Mesendoderm (in vitro differentiated cells): ENCODE data around the gene USP48.

ENCODE experiments used
- DNase-seq: peaks from one replicate; pipeline ENCODE4 v3.0.0; 2013
- H2AK5ac ChIP-seq: 2 replicates; pipeline ENCODE4 v1.6.1; 2013; ENCODE audit warnings: low read length, inconsistent platforms
- H2BK120ac ChIP-seq: 2 replicates; pipeline ENCODE4 v1.6.1; 2013; ENCODE audit warnings: low read depth, mild to moderate bottlenecking, low read length, moderate library complexity, mixed read lengths
- H2BK15ac ChIP-seq: replicated peaks from 2 replicates; pipeline ENCODE4 v1.6.1; 2013; ENCODE audit warnings: low read depth, mild to moderate bottlenecking, moderate library complexity
- H2BK5ac ChIP-seq: 2 replicates; pipeline ENCODE4 v1.6.1; 2013; ENCODE audit warnings: low read length, inconsistent platforms
- H3K18ac ChIP-seq: 2 replicates; pipeline ENCODE4 v1.6.1; 2013; ENCODE audit warnings: mild to moderate bottlenecking, low read length, mixed read lengths
- H3K23ac ChIP-seq: one replicate; pipeline ENCODE4 v1.6.1; 2013; ENCODE audit warnings: low read length
- H3K27ac ChIP-seq: 2 replicates; pipeline ENCODE4 v1.5.1; 2013; ENCODE audit warnings: low read depth, mild to moderate bottlenecking, inconsistent platforms, low read length, moderate library complexity
- H3K27me3 ChIP-seq: 2 replicates; pipeline ENCODE4 v1.6.1; 2013; ENCODE audit warnings: low read length, control low read depth, mild to moderate bottlenecking, inconsistent platforms; ENCODE audit not compliant: insufficient read depth, poor library complexity
- H3K36me3 ChIP-seq: 2 replicates; pipeline ENCODE4 v1.6.1; 2013; ENCODE audit warnings: low read length, inconsistent platforms; ENCODE audit not compliant: control insufficient read depth, insufficient read depth
- H3K4ac ChIP-seq: one replicate; pipeline ENCODE4 v1.6.1; 2013; ENCODE audit warnings: low read depth, mild to moderate bottlenecking, low read length, moderate library complexity
- H3K4me1 ChIP-seq: 2 replicates; pipeline ENCODE4 v1.6.1; 2013; ENCODE audit warnings: low read depth, low read length, inconsistent platforms; ENCODE audit not compliant: control insufficient read depth
- H3K4me2 ChIP-seq: 2 replicates; pipeline ENCODE4 v1.6.1; 2013; ENCODE audit warnings: low read length
- H3K4me3 ChIP-seq: 2 replicates; pipeline ENCODE4 v1.5.1; 2013; ENCODE audit warnings: mild to moderate bottlenecking, low read length
- H3K56ac ChIP-seq: one replicate; pipeline ENCODE4 v1.6.1; 2013; ENCODE audit warnings: low read length
- H3K79me1 ChIP-seq: 2 replicates; pipeline ENCODE4 v1.6.1; 2013; ENCODE audit warnings: low read length, inconsistent platforms
- H3K79me2 ChIP-seq: 2 replicates; pipeline ENCODE4 v1.6.1; 2013; ENCODE audit warnings: mild to moderate bottlenecking, low read length; ENCODE audit not compliant: control insufficient read depth, insufficient read depth
- H3K9ac ChIP-seq: 2 replicates; pipeline ENCODE4 v1.6.1; 2013; ENCODE audit warnings: low read length, inconsistent platforms
- H4K5ac ChIP-seq: one replicate; pipeline ENCODE4 v1.6.1; 2013; ENCODE audit warnings: low read length
- H4K8ac ChIP-seq: one replicate; pipeline ENCODE4 v1.6.1; 2013; ENCODE audit warnings: low read depth, mild to moderate bottlenecking, control low read depth, low read length, moderate library complexity
- WGBS: extraction: QIAGEN DNeasy Blood & Tissue Kit; methylation state at CpG from one replicate; pipeline ENCODE4 v1.1.7; 2013; ENCODE audit warnings: low lambda C conversion rate, missing lambda C conversion rate; ENCODE audit not compliant: insufficient coverage; ENCODE audit errors: extremely low coverage; 5-methylcytosine and 5-hydroxymethylcytosine counted together

USP48 gene

DNA sequence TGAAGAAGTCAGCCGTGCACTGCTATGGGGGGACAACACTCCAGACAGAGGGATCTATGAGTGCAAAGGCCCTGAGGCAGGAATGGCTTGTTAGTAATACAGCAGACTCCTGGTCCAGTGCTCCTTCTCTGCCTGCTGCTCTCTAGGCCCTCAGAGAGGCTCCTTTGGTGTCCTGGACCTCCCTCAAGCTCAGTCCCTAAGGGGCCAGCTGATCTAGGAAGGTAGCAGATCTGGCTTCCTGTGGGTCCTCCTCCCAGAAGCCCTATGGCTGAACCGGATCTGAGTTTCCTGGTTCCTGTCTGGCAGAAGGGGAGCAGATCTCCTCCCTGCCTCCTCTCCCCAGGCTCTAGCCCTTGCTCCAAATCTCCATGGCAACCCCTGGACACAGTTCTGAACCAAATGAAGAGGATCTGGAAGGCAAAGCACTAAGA is 28.9 kb upstream of the USP48 start, which contains the start of gene LDLRAD2:
Gene LDLRAD2 (plus strand): TSS at position 391 of the 431 bp plus-strand sequence. CDS start 187 bp downstream, outside the sequence.
- WGBS = no CpG with 5 or more reads among the region's 2 CpGs
- no peak within 1 kb of the TSS for H3K4me2 ChIP-seq

DNA sequence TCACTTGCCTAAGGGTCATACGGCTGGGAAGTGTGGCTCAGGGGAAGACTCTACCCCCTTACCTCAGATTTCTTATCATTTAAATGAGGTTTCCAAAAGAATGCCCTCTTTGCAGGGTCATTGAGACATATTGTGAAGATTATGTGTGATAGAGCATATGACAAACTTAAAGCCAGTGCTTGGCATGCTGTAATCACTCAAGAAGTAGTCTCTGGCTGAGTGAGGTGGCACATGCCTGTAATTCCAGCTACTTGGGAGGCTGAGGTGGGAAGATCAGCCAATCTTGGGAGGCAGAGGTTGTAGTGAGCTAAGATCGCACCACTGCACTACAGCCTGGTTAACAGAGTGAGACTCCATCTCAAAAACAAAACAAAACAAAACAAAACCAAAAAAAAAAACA is 21.6 kb upstream of the USP48 start:
- Histone ChIP-seq H2AK5ac (no peak overlapping the region), H3K18ac (no peak overlapping the region), H3K56ac (no peak overlapping the region), H3K36me3 (no peaks in the 10 kb centered on the region), H2BK15ac (no peak overlapping the region), H3K4ac (no peak overlapping the region), H3K4me3 (no peak overlapping the region), H3K4me1 (no peaks in the 10 kb centered on the region), H4K5ac (no peak overlapping the region), H3K4me2 (no peak overlapping the region), H3K9ac (no peak overlapping the region), H2BK5ac (no peak overlapping the region), H3K27ac (no peak overlapping the region), H2BK120ac (no peak overlapping the region), H3K79me1 (no peaks in the 10 kb centered on the region), H4K8ac (no peak overlapping the region), H3K23ac (no peak overlapping the region), H3K79me2 (no peaks in the 10 kb centered on the region), H3K27me3 (no peaks in the 10 kb centered on the region)
- WGBS = no CpG with 5 or more reads among the region's 2 CpGs
- peak; percentile 78 for DNase-seq

More for the DNA sequence above, 28.9 kb upstream of the USP48 start, which contains the start of gene LDLRAD2:
- no peak within 1 kb of the TSS for H2BK5ac ChIP-seq
- no peak within 1 kb of the TSS for H3K4me3 ChIP-seq
- no peak within 1 kb of the TSS for H2BK15ac ChIP-seq
- H2AK5ac ChIP-seq = no peak within 1 kb of the TSS
- no peak within 1 kb of the TSS for H3K18ac ChIP-seq
- H3K23ac ChIP-seq = no peak within 1 kb of the TSS
- H3K79me2 ChIP-seq = no peaks in the 10 kb centered on the region
- H2BK120ac ChIP-seq = no peak within 1 kb of the TSS
- H3K4ac ChIP-seq = no peak within 1 kb of the TSS
- DNase-seq = peak; percentile 57
- no peak within 1 kb of the TSS for H4K8ac ChIP-seq
- no peaks in the 10 kb centered on the region for H3K79me1 ChIP-seq
- H4K5ac ChIP-seq = no peak within 1 kb of the TSS
- H3K56ac ChIP-seq = no peak within 1 kb of the TSS
- no peak within 1 kb of the TSS for H3K27ac ChIP-seq
- H3K4me1 ChIP-seq = no peaks in the 10 kb centered on the region
- H3K27me3 ChIP-seq = no peaks in the 10 kb centered on the region
- H3K9ac ChIP-seq = no peak within 1 kb of the TSS
- H3K36me3 ChIP-seq = no peaks in the 10 kb centered on the region

DNA sequence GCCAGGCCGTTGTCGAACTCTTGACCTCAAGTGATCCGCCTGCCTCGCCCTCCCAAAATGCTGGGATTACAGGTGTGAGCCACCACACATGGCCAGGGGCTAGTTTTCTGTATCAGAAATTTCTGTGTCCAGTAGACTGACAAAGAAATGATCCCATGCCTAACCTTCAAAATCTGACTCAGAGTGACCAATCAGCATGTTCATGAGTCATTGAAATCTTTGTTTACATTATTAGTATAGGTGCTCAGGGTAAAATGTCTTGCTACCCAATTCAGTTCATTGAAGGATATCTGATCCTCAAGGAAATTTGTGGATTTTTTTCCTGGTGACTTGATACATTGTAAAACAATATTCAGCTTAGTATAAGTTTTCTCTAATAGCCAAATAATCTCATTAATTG is 18.2 kb upstream of the USP48 start:
- H3K79me2 ChIP-seq = no peaks in the 10 kb centered on the region
- no peak overlapping the region for H3K18ac ChIP-seq
- DNase-seq = no peak
- no peaks in the 10 kb centered on the region for H3K36me3 ChIP-seq
- no peak overlapping the region for H3K23ac ChIP-seq
- no peak overlapping the region for H2BK5ac ChIP-seq
- no peak overlapping the region for H3K4me3 ChIP-seq
- no peak overlapping the region for H3K27ac ChIP-seq
- H3K4me1 ChIP-seq = no peaks in the 10 kb centered on the region
- no peak overlapping the region for H3K9ac ChIP-seq
- no CpG with 5 or more reads among the region's 4 CpGs for WGBS
- no peak overlapping the region for H3K4ac ChIP-seq
- H2BK15ac ChIP-seq = no peak overlapping the region
- H2AK5ac ChIP-seq = no peak overlapping the region
- no peak overlapping the region for H4K8ac ChIP-seq
- no peaks in the 10 kb centered on the region for H3K79me1 ChIP-seq
- no peak overlapping the region for H3K4me2 ChIP-seq
- H3K27me3 ChIP-seq = no peaks in the 10 kb centered on the region
- no peak overlapping the region for H3K56ac ChIP-seq
- H2BK120ac ChIP-seq = no peak overlapping the region
- no peak overlapping the region for H4K5ac ChIP-seq

DNA sequence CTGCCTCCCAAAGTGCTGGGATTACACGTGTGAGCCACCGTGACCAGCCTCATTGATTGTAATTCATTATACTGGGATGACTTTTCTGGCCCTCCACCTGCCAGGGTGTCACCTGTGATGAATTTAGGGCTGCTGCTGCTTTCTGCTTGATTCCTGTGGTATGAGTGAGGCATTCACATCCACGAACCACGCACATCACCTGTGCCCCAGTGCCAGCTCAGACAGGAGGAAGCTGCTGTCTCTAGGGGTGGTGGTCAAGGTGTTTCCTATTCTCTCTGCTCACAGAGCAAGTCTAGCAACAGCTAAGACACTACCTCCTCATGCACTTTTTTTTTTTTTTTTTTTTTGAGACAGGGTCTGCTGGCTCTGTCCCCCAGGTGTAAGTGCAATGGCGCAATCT is 16.8 kb upstream of the USP48 start:
- H3K4me3 ChIP-seq = no peak overlapping the region

DNA sequence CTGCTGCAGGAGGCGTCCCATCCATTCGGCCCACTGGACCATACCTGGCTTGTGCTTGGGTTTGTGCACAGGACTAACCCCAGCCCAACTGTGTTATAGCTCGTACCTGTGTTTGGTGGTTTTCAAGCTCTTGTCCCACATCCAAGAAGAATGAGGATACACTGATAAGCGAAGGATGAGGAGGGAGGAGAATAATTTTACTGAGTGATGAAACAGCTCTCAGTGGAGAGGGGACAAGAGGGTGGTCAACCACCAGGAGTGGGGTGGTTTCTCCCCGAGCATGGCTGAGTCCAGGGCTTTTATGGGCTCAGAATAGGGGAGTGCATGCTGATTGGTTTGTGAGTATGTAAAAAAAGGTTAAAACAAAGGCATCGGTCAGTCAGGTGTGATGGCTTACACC is 12.1 kb upstream of the USP48 start:
- Histone ChIP-seq H4K8ac (no peak overlapping the region), H2BK5ac (no peak overlapping the region), H3K79me1 (no peaks in the 10 kb centered on the region), H3K36me3 (no peaks in the 10 kb centered on the region), H3K23ac (no peak overlapping the region), H3K27me3 (no peaks in the 10 kb centered on the region), H2AK5ac (no peak overlapping the region), H3K4me2 (no peak overlapping the region), H3K9ac (no peak overlapping the region), H2BK15ac (no peak overlapping the region), H3K79me2 (no peaks in the 10 kb centered on the region), H3K56ac (no peak overlapping the region), H4K5ac (no peak overlapping the region), H3K4me3 (no peak overlapping the region), H3K18ac (no peak overlapping the region), H3K4me1 (no peaks in the 10 kb centered on the region), H2BK120ac (no peak overlapping the region), H3K27ac (no peak overlapping the region), H3K4ac (no peak overlapping the region)
- no CpG with 5 or more reads among the region's 6 CpGs for WGBS
- no peak for DNase-seq

More for the DNA sequence above, 16.8 kb upstream of the USP48 start:
- H3K79me1 ChIP-seq = no peaks in the 10 kb centered on the region
- no peak overlapping the region for H4K5ac ChIP-seq
- no peak overlapping the region for H2BK15ac ChIP-seq
- H3K36me3 ChIP-seq = no peaks in the 10 kb centered on the region
- H3K23ac ChIP-seq = no peak overlapping the region
- whole genome bisulfite sequencing = no CpG with 5 or more reads among the region's 5 CpGs
- no peaks in the 10 kb centered on the region for H3K79me2 ChIP-seq
- DNase-seq = no peak
- H2AK5ac ChIP-seq = no peak overlapping the region
- no peaks in the 10 kb centered on the region for H3K4me1 ChIP-seq
- H3K9ac ChIP-seq = no peak overlapping the region
- no peak overlapping the region for H2BK5ac ChIP-seq
- no peak overlapping the region for H3K56ac ChIP-seq
- H3K27ac ChIP-seq = no peak overlapping the region
- H2BK120ac ChIP-seq = no peak overlapping the region
- no peaks in the 10 kb centered on the region for H3K27me3 ChIP-seq
- no peak overlapping the region for H3K4ac ChIP-seq
- H4K8ac ChIP-seq = no peak overlapping the region
- no peak overlapping the region for H3K4me2 ChIP-seq
- no peak overlapping the region for H3K18ac ChIP-seq

GRCh38 chr1:21794656-21795055 is 11.7 kb upstream of the USP48 start:
- no peak overlapping the region for H3K4ac ChIP-seq
- H3K4me2 ChIP-seq = no peak overlapping the region
- H3K23ac ChIP-seq = no peak overlapping the region
- no peak overlapping the region for H2BK15ac ChIP-seq
- DNase-seq = no peak
- no peak overlapping the region for H3K4me3 ChIP-seq
- no peaks in the 10 kb centered on the region for H3K27me3 ChIP-seq
- H3K27ac ChIP-seq = no peak overlapping the region
- no peaks in the 10 kb centered on the region for H3K79me1 ChIP-seq
- no peak overlapping the region for H3K56ac ChIP-seq
- no peak overlapping the region for H4K8ac ChIP-seq
- no peak overlapping the region for H4K5ac ChIP-seq
- H3K9ac ChIP-seq = no peak overlapping the region
- no peak overlapping the region for H3K18ac ChIP-seq
- H3K4me1 ChIP-seq = no peaks in the 10 kb centered on the region
- no peaks in the 10 kb centered on the region for H3K79me2 ChIP-seq
- no peaks in the 10 kb centered on the region for H3K36me3 ChIP-seq
- no CpG with 5 or more reads among the region's 2 CpGs for WGBS
- no peak overlapping the region for H2AK5ac ChIP-seq
- no peak overlapping the region for H2BK5ac ChIP-seq
- H2BK120ac ChIP-seq = no peak overlapping the region
